ENCODE measurements around the gene ACE2. TPM values are rescaled to one million over a fixed set of nuclear protein-coding genes. Genes with fewer than 3 reads are reported as not detected.
A peak's percentile ranks its signal among the peaks of the same experiment; 100 is the strongest.

Gene ACE2
- total RNA-seq, 1 donor = not detected

- H3K4me3 ChIP-seq (ENCODE audit: low read depth, low read length) = no peak overlapping the region
- TF ChIP-seq CTCF (IDR thresholded peaks at IDR 0.05; ENCODE audit: insufficient read depth, low read depth, low read length) = no peak
- DNase-seq (ENCODE audit: low read depth) = no peak
These were observed 20.7 kb downstream of the ACE2 start for GRCh38 chrX:15579778-15580747.

DNA sequence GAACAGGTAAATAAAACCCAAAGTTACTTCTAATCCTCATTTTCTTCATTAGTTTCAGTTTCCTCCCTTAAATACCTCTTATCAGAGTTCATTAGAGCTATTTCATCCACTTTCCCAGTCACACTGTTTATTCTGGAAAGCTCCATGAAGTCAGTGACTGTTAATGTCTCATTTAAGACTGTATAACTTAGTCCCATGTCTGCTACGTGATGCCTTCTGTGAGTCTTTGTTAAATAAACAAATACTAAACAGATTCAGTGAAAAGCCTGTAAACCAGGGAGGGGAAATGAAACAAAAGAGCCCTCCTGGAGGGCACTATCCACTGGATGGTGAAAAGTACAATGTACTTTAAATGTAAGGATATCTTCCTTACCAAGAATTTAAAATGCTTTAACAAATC is 24.7 kb downstream of the ACE2 start:
- no peak for DNase-seq (ENCODE audit: low read depth)
- no peak for TF ChIP-seq CTCF (IDR thresholded peaks at IDR 0.05; ENCODE audit: insufficient read depth, low read depth, low read length)
- no peak overlapping the region for H3K4me3 ChIP-seq (ENCODE audit: low read depth, low read length)

- no peak for DNase-seq (ENCODE audit: low read depth)
- H3K4me3 ChIP-seq (ENCODE audit: low read depth, low read length) = no peak overlapping the region
- TF ChIP-seq CTCF (IDR thresholded peaks at IDR 0.05; ENCODE audit: insufficient read depth, low read depth, low read length) = no peak
These were observed 26.7 kb downstream of the ACE2 start for GRCh38 chrX:15574017-15574416.

GRCh38 chrX:15570145-15570544 is 30.6 kb downstream of the ACE2 start:
- H3K4me3 ChIP-seq (ENCODE audit: low read depth, low read length) = no peak overlapping the region
- no peak for DNase-seq (ENCODE audit: low read depth)
- TF ChIP-seq CTCF (IDR thresholded peaks at IDR 0.05; ENCODE audit: insufficient read depth, low read depth, low read length) = no peak

GRCh38 chrX:15567886-15568616 is 32.7 kb downstream of the ACE2 start:
- TF ChIP-seq CTCF (IDR thresholded peaks at IDR 0.05; ENCODE audit: insufficient read depth, low read depth, low read length) = peak; percentile 29
- H3K4me3 ChIP-seq (ENCODE audit: low read depth, low read length) = no peak overlapping the region
- no peak for DNase-seq (ENCODE audit: low read depth)

GRCh38 chrX:15567267-15567666 is 33.5 kb downstream of the ACE2 start:
- no peak overlapping the region for H3K4me3 ChIP-seq (ENCODE audit: low read depth, low read length)
- no peak for TF ChIP-seq CTCF (IDR thresholded peaks at IDR 0.05; ENCODE audit: insufficient read depth, low read depth, low read length)
- DNase-seq (ENCODE audit: low read depth) = no peak
